Stimulated activated CD4-positive, alpha-beta T cell treated with anti-CD3 and anti-CD28 coated beads, Interleukin-2, amount 100 ng/mL, for 4 hours (primary cell): ENCODE measurements around the gene RNF169.

ENCODE experiments used
- DNase-seq: peaks from one replicate; pipeline ENCODE4 v3.0.0-alpha.2; 2020; ENCODE audit warnings: low read depth

RNF169 gene, protein sequence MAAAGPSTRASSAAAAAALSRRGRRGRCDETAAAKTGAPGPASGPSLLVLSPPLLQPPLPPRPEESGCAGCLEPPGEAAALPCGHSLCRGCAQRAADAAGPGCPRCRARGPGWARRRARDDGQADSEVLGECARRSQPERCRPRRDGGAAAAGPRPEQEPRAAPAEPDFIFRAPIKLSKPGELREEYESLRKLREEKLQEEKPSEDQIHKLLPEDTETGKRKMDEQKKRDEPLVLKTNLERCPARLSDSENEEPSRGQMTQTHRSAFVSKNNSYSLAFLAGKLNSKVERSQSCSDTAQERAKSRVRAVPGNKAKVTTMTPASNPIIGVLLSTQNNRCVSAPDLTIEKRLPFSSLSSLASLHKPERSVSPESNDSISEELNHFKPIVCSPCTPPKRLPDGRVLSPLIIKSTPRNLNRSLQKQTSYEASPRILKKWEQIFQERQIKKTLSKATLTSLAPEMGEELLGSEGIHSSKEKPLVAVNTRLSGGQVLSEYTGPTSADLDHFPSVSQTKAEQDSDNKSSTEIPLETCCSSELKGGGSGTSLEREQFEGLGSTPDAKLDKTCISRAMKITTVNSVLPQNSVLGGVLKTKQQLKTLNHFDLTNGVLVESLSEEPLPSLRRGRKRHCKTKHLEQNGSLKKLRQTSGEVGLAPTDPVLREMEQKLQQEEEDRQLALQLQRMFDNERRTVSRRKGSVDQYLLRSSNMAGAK

DNA sequence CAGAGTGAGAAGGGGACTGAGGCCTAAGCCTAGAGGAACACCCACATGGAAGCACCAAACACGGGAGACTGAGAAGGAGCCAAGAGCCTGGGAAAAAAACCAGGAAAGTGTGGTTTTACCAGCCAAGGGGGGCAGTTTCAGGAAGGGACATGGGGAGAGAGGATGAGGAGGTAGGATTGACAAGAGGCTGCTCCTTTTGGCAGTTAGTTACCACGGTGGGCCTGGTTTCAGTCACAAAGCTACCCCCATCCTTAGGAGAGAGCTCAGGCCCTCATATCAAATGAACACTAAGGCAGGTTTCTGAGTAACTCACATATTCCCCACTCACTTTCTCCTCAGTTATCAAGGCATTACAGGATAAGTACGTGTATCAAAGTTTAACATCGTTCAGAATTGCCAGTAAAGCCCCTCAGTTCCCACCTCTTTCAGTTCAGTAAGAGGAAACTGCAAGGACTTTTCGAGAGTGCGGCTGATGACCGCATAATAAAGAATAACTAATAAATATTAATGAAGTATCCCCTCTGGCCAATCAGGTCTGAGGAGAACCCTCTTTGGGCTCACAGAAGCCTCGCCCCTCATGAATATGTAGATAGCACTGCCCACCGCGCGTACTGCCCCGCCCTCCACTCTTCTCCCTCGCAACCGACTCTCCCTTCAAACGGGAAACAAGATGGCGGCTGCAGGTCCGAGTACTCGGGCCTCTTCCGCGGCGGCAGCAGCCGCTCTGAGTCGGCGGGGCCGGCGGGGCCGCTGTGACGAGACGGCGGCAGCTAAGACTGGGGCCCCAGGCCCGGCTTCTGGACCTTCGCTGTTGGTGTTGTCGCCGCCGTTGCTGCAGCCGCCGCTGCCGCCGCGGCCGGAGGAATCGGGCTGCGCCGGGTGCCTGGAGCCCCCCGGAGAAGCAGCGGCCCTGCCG lies at the start of gene RNF169:
Gene RNF169, plus strand, starts transcription at position 639 of the 916 bp plus-strand sequence. Its CDS starts 32 bp downstream, at position 671.
- DNase-seq, result peak; percentile 84

DNA sequence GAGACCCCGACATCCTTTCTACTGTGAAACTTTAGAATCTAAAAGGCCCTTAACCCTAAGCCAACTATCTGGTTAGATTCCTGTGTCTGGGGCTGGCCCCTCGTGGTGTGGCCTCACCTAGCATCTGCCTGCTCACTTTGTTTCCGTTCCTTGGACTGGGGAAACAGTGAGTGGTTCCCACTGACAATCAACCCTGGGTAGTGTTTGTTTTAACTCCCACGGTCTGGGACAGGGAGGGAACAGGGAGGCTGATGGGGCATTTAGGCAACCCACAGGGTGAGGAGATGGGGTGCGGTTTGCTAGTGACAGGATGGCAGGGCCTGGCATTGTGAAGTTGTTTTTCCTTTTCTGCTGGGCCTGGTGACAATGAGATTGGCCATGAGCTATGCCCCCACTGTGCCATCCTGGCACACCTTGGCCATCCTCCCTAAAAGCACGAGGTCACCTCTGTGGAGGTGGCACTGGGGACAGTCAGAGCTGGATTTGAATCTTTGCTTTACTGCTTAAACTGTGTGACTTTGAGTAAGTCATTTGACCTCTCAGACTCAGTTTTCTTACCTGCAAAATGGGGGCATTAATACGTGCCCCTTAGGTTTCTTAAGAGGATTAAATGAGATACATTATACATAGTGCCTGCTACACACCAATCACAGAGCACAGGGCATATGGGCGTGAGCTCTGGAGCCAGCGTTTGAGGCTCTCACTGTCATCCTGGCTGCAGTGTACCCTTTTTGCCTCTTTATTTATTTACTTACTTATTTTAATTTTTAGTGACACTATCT lies 48.8 kb upstream of the RNF169 start:
- no peak for DNase-seq

DNA sequence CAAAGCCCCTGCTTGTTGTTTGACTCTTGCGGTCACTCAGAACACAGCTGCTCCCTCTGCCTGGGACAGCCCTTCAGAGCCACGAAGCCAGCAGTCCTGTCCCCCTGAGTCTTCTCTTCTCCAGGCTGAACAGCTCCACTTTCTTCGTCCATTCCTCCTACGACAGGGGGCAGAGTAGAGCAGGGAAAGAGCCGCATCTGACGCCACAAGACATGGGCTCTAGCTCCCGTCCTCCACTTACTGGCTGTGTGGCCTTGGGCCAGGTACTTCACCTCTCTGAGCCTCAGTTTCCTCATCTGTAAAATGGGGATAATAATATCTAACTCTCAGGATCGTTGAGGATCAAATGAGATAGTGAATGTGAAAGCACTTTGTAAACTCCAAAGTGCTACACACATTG lies 47.3 kb upstream of the RNF169 start:
- no peak for DNase-seq

DNA sequence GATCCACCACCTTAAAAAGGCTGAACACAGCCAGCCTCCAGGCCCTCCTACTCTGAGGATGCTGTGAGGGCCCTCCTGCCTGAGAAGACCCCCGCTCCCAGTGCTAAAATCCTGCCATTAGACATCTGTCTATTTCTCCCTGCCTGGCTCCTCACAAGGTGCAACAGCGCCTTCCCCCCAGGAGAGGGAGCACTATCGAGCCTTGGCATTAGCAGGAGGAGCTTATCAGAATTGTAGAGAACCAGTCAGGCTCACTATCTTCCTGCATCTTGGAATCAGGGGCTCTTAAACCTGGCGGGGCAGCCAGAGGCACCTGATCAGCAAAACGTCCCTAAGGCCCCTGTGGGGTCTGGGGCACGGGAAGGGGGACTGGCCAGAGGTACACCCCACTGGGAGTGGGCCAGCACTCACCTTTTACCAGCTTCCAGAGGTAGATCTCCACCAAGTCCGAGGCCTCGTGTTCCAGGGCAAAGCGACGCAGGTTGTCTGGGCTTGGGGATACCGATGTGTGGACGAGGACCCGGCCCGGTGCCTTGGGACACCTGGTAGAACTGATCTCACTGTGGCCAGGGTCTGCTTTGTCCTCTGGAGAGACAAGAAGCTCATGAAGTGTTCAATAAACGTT lies 46.2 kb upstream of the RNF169 start:
- peak; percentile 12 for DNase-seq

DNA sequence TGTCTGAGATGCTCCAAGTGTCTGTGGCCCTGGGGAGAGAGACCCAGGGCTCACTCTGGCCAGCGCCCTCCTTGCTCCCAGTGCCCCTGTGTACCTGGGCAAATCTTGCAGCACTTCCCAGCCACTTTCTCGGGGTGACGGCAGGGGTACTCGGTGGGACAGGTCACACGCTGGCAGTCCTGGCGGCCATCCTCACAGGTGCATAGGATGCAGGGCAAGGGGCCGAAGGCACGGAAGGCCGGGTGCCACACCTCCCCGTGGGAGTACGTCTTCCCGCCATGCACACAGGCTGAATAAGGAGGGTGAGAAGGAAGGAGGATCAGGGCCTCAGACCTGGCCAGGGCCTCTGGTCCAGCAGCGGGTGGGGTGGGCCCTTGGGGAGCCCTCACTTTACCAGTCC lies 45.4 kb upstream of the RNF169 start:
- DNase-seq, result no peak

DNA sequence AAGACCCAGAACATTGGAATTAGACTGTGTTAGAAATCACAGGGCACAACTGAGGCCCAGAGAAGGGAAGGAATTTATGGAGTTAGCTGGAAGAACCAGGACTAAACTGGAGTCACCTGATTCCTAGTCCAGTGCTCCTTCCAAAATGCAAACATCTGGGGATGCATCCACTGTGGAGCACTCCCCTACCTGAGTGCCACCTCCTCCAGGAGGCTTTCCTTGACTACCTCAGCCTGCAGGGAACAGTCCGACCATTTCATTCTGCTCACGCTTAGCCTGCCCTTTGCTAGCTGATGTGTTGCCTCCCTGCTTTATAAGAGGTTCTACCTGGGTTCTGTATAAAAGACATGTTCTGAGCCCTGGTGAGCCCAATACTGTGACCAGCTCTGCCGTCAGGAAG lies 41.5 kb upstream of the RNF169 start:
- no peak for DNase-seq

DNA sequence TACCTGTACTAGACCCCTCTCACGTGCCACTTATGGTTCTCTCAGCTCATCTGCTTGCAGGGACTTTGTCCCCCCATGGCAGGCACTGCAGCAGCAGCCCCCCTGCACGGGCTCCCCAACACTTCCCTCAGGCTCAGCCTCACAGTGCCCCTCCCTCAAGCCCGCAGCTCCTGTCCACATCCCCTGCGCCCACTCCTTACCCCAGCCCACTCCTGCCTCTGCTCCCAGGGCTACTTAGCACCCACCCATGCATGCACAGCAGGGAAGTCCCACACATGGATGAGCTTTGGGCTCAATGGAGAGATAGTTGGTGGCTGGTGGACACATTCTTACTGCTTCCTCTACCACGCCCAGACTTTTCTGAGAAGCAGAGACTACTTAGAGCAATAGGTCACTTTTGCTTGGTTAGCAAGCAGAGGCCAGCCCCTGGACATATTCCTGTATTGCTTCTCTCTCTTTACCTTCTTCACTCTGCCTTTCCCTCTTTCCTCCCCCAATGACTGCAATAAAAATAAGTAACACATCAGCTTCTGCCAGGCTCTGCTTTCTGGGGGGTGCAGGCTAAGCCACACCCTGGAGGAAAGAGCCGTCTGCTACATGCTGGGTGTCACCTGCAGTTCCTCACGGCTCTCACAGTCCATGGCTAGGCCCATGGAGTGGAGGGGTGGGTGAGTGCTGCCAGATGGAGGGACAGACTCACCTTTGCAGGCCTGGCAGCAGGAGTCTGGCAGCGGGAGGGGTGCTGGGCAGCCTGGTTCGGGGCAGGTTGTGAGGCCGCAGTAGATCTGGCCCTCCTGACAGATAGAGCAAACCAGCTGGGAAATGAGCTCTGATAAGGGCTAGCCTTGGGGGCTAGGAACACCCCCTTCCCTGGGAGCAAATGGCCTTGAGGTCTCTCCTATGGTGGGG lies 40.8 kb upstream of the RNF169 start:
- no peak for DNase-seq

DNA sequence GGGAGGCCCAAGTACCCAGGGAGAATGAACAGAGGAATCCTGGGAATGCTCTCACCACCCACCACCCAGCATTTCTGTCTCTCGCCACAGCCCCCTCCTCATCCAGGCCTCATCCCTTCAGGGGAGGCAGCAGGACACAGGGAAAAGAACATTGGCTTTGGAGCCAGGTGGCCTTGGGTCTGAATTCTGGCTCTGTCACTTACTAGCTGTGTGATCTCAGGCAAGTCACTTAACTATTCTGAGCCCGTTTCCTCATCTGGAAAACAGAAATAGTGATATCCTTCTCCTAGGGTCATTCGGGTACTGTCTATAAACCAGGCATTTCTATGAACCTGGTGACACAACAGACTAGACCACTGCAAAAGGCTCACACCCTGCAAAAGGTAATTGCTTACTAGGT lies 39.5 kb upstream of the RNF169 start:
- no peak for DNase-seq

DNA sequence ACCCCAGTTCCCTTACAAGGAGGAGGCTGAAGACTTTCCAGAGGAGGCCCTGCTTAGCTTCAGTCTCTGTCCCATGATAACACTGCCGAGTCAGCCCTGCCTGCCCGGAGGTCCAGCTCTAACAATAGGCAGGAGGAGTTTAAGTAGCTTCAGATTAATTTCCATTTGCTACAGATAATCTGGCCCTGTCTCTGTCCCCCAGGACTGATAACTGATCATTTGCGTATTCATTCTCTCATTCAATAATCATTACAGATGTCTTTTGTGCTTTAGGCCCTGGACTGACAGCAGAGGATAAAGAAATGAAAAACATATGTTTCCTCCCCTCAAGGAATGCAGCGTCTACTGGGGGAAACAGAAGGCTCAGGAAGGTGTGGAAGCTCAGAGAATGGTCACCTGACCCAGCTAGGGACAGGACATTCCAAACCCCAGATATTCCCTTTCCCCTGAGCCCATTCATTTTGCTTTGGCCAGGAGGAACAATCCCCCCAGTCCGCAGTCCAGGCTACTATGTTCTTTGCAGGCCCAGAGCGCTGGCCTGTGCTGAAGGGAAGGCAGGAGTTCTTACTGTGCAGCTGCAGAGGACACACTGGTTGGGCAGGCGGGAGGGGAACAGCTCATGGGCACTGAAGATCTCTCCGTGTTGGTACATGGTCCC lies 38.2 kb upstream of the RNF169 start:
- no peak for DNase-seq

DNA sequence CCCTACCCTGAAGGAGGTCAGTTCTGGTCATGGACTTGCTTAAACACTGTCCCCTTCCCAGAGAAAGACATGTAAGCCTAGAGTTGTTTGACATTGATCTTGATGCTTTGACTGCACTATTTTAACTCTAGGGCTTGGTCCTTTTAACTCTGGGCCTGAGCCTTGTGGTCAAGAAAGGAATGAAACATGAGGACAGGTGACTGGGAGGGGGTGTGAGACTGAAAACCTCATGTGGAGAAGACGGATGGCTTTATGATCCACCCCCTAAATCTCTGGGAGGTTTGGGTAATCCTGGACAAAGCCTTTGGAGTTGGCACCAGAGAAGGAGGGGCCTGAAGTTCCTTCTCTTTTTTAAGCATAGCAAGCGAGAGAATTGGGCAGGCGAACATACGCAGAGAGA lies 35.0 kb upstream of the RNF169 start:
- DNase-seq, result no peak

DNA sequence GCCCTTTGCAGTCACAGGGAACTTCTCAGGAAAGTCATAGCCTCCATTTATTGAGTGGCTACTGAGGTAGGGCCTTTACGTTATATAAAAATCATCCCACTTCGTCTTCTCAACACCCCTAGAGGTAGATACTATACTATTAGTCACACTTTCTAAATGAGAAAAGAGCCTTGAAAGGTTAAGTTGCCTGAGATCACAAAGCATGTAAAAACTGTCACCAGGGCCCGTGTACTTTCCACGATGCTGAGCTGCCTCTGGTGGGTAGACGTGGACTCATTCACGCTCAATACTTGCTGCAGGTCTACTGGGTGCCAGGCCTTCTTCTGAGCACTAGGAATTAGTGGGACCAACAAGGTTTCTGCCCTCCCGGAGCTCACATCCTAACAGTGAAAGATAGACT lies 33.7 kb upstream of the RNF169 start:
- no peak for DNase-seq

DNA sequence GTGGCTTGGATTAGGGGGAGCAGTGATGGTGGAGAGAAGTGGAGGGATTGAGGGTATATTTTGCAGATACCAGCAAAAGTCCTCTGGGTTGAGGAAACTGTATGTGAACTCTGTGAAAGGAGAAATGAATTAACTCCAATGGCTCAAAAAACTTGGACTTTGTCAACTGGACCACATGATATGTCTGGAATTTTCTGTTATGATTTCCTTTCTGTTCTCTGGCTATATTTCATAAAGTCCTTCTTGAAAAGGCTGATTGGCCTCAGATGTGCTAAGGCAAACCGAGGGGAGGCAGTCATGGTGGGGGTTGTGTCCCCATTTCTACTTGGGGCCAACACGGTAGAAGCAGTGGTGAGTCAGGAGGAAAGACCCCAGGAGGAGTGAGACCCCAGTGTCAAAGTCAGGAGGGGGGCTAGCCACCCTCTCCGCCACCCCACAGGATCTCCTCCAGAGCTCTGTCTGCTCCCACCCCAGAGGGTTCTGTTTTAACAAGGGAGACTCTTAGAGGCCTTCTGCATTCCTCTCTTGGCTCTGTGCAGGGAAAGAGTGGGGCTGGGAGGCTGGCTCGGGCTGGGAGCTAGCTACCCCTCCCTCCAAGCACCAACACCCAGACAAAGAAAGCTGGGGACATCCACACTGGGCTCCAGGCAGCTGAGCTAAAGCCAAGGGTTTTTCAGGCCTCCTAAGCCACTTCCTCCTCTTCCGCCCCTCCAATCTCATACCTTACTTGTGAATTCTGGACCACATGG lies 31.3 kb upstream of the RNF169 start:
- DNase-seq, result no peak

DNA sequence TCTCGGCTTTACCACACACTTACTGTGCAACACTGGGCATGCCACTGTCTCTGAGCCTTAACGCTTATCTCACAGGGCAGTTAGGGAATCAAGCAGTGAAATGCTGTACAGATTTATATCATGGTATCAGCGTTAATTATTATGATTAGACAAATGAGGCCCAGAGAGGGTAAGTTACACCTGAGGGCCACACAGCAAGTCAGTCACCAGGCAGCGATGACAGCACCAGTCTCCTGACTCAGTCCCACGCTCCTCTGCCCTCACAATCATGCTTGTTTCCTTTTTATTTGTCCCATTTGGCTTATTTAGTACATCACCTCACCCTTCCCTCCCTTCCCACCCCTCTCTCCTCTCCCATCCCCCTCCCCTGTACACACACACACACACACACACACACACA lies 29.6 kb upstream of the RNF169 start:
- DNase-seq, result no peak

DNA sequence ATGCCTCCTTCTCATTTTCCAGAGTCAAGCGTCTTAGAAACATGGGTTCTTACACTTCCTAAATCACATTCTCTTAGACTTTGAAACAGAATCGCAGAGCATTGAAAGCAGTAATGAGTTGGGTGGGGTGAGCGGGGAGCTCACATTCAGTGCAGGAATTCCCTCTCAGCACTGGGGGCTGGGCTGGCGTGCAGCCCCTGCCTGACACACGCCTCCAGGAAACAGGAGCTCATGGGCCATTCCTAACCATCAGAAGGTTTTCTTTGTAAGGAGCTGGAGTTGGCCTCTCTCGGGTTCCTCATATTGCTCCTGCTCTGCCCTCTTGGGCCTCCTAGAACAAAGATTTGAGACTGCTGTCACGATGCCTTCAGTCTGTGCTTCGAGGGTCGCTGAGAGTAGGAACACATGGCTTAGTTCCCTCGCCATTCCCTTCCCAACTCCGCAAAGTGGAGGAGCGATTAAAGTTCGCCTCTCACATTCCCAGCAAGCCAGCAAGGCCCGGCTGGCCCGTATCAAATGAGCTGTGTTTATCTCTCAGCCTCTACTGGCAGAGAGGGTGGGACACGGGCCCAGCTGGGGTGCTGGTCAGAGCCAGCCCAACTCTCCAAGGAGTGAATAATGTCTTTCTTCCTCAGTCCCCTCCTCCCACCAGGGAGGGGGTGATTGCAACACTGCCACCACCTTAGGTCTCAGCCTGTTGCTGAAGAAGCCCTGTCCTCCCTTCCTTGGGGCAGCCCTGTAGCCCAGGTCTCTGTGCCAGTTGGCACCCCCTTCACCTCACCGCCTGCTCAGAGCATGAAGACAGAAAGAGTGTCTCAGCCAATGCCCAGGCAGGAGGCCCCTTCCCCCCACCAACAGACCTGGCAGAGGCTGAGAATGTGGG lies 27.8 kb upstream of the RNF169 start:
- no peak for DNase-seq

DNA sequence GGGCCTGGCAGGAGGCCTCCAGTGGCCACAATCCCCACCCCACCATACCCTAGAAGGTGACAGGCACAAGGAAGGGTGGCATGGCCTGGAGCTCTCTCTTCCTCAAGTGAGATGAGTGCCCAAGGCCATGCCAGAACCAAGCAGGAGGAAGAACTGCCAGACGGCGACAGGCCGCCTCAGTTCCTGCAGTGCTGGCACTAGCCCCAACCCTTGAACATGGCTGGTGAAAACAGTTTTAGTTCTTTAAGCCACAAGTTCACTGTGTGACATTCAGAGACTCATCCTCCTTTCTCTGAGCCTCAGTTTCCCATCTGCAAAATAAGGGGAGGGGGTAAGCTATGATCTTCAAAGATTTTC lies 27.2 kb upstream of the RNF169 start:
- DNase-seq, result no peak

DNA sequence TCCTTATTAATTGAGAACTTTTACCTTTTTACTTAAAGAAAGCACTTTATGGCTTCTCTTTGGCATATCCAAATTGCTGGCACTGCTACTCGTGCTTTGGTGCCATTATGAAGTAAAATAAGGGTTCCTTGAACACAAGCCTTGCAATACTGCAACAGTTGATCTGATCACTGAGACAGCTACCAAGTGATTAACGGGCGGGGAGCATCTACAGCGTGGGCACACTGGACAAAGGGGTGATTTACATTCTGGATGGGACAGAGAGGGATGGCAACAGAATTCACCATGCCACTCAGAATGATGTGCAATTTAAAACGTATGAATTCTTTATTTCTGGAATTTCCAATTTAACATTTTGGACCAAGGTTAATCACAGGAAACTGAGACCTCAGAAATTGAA lies 25.1 kb upstream of the RNF169 start:
- DNase-seq, result no peak

DNA sequence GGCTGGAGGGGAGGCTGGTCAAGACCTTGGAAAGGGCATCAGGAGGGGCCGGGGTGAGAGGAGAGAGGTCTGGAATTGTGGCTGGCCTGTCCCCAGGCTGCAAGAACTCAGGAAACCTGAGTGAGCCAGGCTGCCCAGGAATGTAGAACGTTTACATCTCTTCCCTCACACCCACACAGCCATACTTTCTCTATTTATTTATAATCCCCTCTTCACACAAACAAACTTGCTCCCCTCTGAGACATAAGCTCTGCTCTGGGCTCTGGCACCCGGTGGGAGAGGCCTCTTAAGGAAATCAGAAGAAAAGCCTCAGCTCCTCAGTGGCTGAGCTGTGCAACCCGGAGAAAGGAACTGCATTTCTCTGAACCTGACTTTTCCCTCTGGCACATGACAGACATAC lies 22.9 kb upstream of the RNF169 start:
- DNase-seq, result no peak
